ENCODE measurements around the gene GK.

- peak; percentile 76 for TF ChIP-seq CTCF (IDR thresholded peaks at IDR 0.05)
- no peak for TF ChIP-seq POLR2AphosphoS5 (IDR thresholded peaks at IDR 0.05; ENCODE audit: low read depth, low read length)
- TF ChIP-seq REST (IDR thresholded peaks at IDR 0.05; ENCODE audit: insufficient read depth in 1 of 2, low read depth in 2 of 2, low read length in 1 of 2), result no peak
Measured at GRCh38 chrX:30713061-30713525, 59.9 kb downstream of the GK start.
